K562 (cell line): ENCODE data around the gene ZFAND2A. TPM values are rescaled to one million over a fixed set of nuclear protein-coding genes. Genes with fewer than 3 reads are reported as not detected.

Source experiments
- ATAC-seq: fragments of 200-7000 bp; cut with Tn5 transposase; 3 replicates; pipeline ENCODE4 v1.9.1; 2020; ENCODE audit warnings: moderate library complexity
- BruUV-seq: library from RNA; stranded (reverse); fragments of 400-500 nt; replicated peaks from 2 replicates; lab custom pipeline; 2021; lab: Mats Ljungman, UMichigan
- CTCF ChIA-PET: fragments of 300-600 bp; formaldehyde crosslinking; extraction: SDS; loops from one replicate; lab custom pipeline; 2021; ENCODE audit warnings: low intra/inter-chr PET ratio; lab: Yijun Ruan, JAX
- POLR2A ChIA-PET: fragments of 300-600, 350-650 bp; sonication (Branson Sonifier 250); formaldehyde crosslinking; extraction: SDS; loops from one replicate; lab custom pipeline; 2021; ENCODE audit warnings: antibody characterized with exemption, inconsistent platforms; lab: Yijun Ruan, JAX
- DNase-seq, 4 experiments: peaks; one replicate each; pipeline versions ENCODE4 v3.0.0 to v3.0.0-alpha.2; 2011 to 2018; ENCODE audit warnings: low spot score in 3 of 4, mixed read lengths in 3 of 4; ENCODE audit errors: extremely low read depth in 1 of 4
- FAIRE-seq: peaks from 2 replicates; lab custom pipeline; 2011; peaks lifted over from hg19 to GRCh38; lab: Jason Lieb, UNC
- H2AFZ ChIP-seq: 2 replicates; pipeline ENCODE4 v1.6.0; 2011; ENCODE audit warnings: low read depth, low read length, control low read depth, inconsistent platforms
- H3K27ac ChIP-seq: fragments of 200-600 bp; 3 replicates; pipeline ENCODE4 v1.8.0; 2011; ENCODE audit warnings: low read depth, mild to moderate bottlenecking, control low read depth, inconsistent platforms, low read length, moderate library complexity, mixed read lengths; ENCODE audit errors: extremely low read depth
- H3K27me3 ChIP-seq, 2 experiments: fragments of 300-600 bp in 1 of 2; 2 replicates in 1 of 2; 3 replicates in 1 of 2; pipeline versions ENCODE4 v1.6.0 to v1.8.0; 2011; ENCODE audit warnings: inconsistent platforms in 2 of 2, low read length in 2 of 2, mild to moderate bottlenecking in 1 of 2, mixed read lengths in 1 of 2, moderate library complexity in 1 of 2; ENCODE audit not compliant: control insufficient read depth in 2 of 2, insufficient read depth in 2 of 2
- H3K36me3 ChIP-seq: fragments of 300-600 bp; 3 replicates; pipeline ENCODE4 v1.8.0; 2011; ENCODE audit warnings: mild to moderate bottlenecking, low read length, inconsistent platforms; ENCODE audit not compliant: control insufficient read depth, insufficient read depth
- H3K4me1 ChIP-seq, 2 experiments: fragments of 200-600 bp in 1 of 2; replicated peaks in 1 of 2; 2 replicates in 1 of 2; 3 replicates in 1 of 2; pipeline versions ENCODE4 v1.5.1 to v1.8.0; 2011; ENCODE audit warnings: inconsistent platforms in 2 of 2, low read length in 2 of 2, mild to moderate bottlenecking in 1 of 2, mixed read lengths in 1 of 2, moderate library complexity in 1 of 2; ENCODE audit not compliant: control insufficient read depth in 2 of 2, insufficient read depth in 2 of 2
- H3K4me2 ChIP-seq: 2 replicates; pipeline ENCODE4 v1.6.1; 2011; ENCODE audit warnings: low read length, control low read depth, inconsistent platforms, mixed read lengths; ENCODE audit not compliant: insufficient read depth
- H3K4me3 ChIP-seq: fragments of 200-600 bp; sonication (generic), shearing (Covaris generic); 2 replicates; pipeline ENCODE4 v1.5.1; 2016; ENCODE audit warnings: control low read depth, inconsistent platforms
- H3K79me2 ChIP-seq: fragments of 200-600 bp; 3 replicates; pipeline ENCODE4 v1.8.0; 2011; ENCODE audit warnings: low read length, inconsistent platforms; ENCODE audit not compliant: control insufficient read depth, insufficient read depth
- H3K9ac ChIP-seq, 2 experiments: 2 replicates each; pipeline versions ENCODE4 v1.6.0 to v1.6.1; 2011; ENCODE audit warnings: low read depth in 2 of 2, low read length in 2 of 2, control low read depth in 1 of 2, inconsistent platforms in 1 of 2, mild to moderate bottlenecking in 1 of 2, mixed read lengths in 1 of 2; ENCODE audit not compliant: insufficient read depth in 1 of 2
- H3K9me1 ChIP-seq: one replicate; pipeline ENCODE4 v1.6.0; 2011; ENCODE audit warnings: inconsistent platforms, mild to moderate bottlenecking, low read length, moderate library complexity; ENCODE audit not compliant: control insufficient read depth, insufficient read depth
- H3K9me3 ChIP-seq: replicated peaks from 2 replicates; pipeline ENCODE4 v1.5.1; 2011; ENCODE audit warnings: low read depth, low read length, inconsistent platforms; ENCODE audit not compliant: control insufficient read depth, insufficient read depth
- H4K20me1 ChIP-seq: replicated peaks from 2 replicates; pipeline ENCODE4 v1.6.1; 2011; ENCODE audit warnings: low read length, inconsistent platforms, mixed read lengths; ENCODE audit not compliant: control insufficient read depth, insufficient read depth
- BRD9 ChIP-seq: fragments of 450-650 bp; IDR thresholded peaks from 2 replicates; pipeline ENCODE4 v1.6.1; 2018; ENCODE audit warnings: low read depth; ENCODE audit not compliant: partially characterized antibody
- EGR1 ChIP-seq: fragments of 450-650 bp; conservative IDR thresholded peaks from 2 replicates; pipeline ENCODE4 v1.6.1; 2017; ENCODE audit warnings: mild to moderate bottlenecking
- ETV1 ChIP-seq: fragments of 450-650 bp; conservative IDR thresholded peaks from 2 replicates; pipeline ENCODE4 v1.6.1; 2016; ENCODE audit warnings: missing genetic modification characterization, control low read depth, low read depth, missing compliant biosample characterization
- ETV5 ChIP-seq: sonication (generic); formaldehyde crosslinking; IDR thresholded peaks from 2 replicates; pipeline ENCODE4 v1.4.0; 2020; ENCODE audit warnings: low read depth, mild to moderate bottlenecking, missing genetic modification reagents
- GTF3C2 ChIP-seq: IDR thresholded peaks from 3 replicates; pipeline ENCODE4 v1.6.1; 2011; ENCODE audit warnings: borderline replicate concordance, mild to moderate bottlenecking, moderate library complexity; ENCODE audit not compliant: insufficient read length; ENCODE audit errors: extremely low read depth
- HDGF ChIP-seq: fragments of 450-650 bp; IDR thresholded peaks from 2 replicates; pipeline ENCODE4 v1.6.1; 2016
- HMG20A ChIP-seq: fragments of 450-650 bp; formaldehyde crosslinking; conservative IDR thresholded peaks from 2 replicates; pipeline ENCODE4 v1.4.0; 2020; ENCODE audit warnings: mild to moderate bottlenecking, mixed read lengths
- HSF4 ChIP-seq: fragments of 250-450 bp; sonication (Bioruptor Pico); IDR thresholded peaks from 2 replicates; pipeline ENCODE4 v2.1.2; 2022; ENCODE audit warnings: mild to moderate bottlenecking, moderate library complexity, borderline replicate concordance
- MECOM ChIP-seq: fragments of 250-450 bp; sonication (Bioruptor Pico); IDR thresholded peaks from 2 replicates; pipeline ENCODE4 v1.8.0; 2022; ENCODE audit warnings: inconsistent platforms
- PML ChIP-seq: IDR thresholded peaks from 2 replicates; pipeline ENCODE4 v1.6.1; 2012; ENCODE audit warnings: low read length, inconsistent platforms
- POLR2A ChIP-seq: fragments of 450-650 bp; conservative IDR thresholded peaks from 2 replicates; pipeline ENCODE4 v1.6.1; 2016
- POLR2H ChIP-seq: IDR thresholded peaks from 2 replicates; pipeline ENCODE4 v1.6.1; 2016; ENCODE audit warnings: missing genetic modification characterization, low read depth, mild to moderate bottlenecking, control low read depth, missing compliant biosample characterization, moderate library complexity
- RBBP5 ChIP-seq: fragments of 200-600 bp; sonication (generic); IDR thresholded peaks from 2 replicates; pipeline ENCODE4 v1.6.1; 2012; ENCODE audit warnings: borderline replicate concordance, mild to moderate bottlenecking, low read length, control low read depth, inconsistent platforms; ENCODE audit not compliant: insufficient read depth, poor library complexity, severe bottlenecking
- RCOR1 ChIP-seq, 2 experiments: IDR thresholded peaks; 2 replicates each; pipeline ENCODE4 v1.6.1; 2012; ENCODE audit warnings: low read depth in 2 of 2, low read length in 2 of 2, borderline replicate concordance in 1 of 2, improper control_type of control experiment in 1 of 2
- SMAD1 ChIP-seq: fragments of 150-350 bp; IDR thresholded peaks from 2 replicates; pipeline ENCODE4 v1.6.1; 2014; ENCODE audit warnings: low read length, low read depth; ENCODE audit not compliant: partially characterized antibody
- TEAD2 ChIP-seq: fragments of 450-650 bp; IDR thresholded peaks from 2 replicates; pipeline ENCODE4 v1.6.1; 2016; ENCODE audit warnings: missing genetic modification characterization, control low read depth, missing compliant biosample characterization
- ZFP36 ChIP-seq: fragments of 150-350 bp; IDR thresholded peaks from 2 replicates; pipeline ENCODE4 v1.6.1; 2018; ENCODE audit warnings: low read length, low read depth; ENCODE audit not compliant: partially characterized antibody
- WGBS: fragments of 100-300 bp; shearing (Covaris generic); methylation state at CpG from one replicate; pipeline ENCODE4 v1.1.6; 2016; ENCODE audit warnings: low coverage, mixed read lengths; ENCODE audit not compliant: insufficient coverage; ENCODE audit errors: missing lambda C conversion rate; 5-methylcytosine and 5-hydroxymethylcytosine counted together
- in situ Hi-C: fragments of 300-500 bp; cut with MboI; formaldehyde crosslinking; loops from 4 replicates; pipeline ENCODE4 v1.15.0; 2018; ENCODE audit warnings: inconsistent platforms, mixed read lengths
- intact Hi-C: fragments of 100-400 bp; cut with micrococcal nuclease; formaldehyde crosslinking; loops from 2 replicates; pipeline ENCODE4 v1.14.2; 2022
- polyA plus RNA-seq, 8 experiments: library from polyadenylated mRNA; depleted of rRNA in 4 of 8; stranded (reverse) in 5 of 8; unstranded in 3 of 8; fragments of >200 nt; fragmentation: Nextera tagmentation in 2 of 8; fragmentation: Illumina TruSeq in 1 of 8; extraction: Ambion mirVana in 2 of 8; extraction: Trizol in 1 of 8; gene quantifications; 2 replicates each; pipeline versions ENCODE4 v1.2.1 to v1.2.3, GENCODE V29; 2011 to 2014; ENCODE audit warnings: inconsistent platforms in 1 of 8, missing spikeins in 1 of 8
- total RNA-seq, 7 experiments: library from RNA; depleted of rRNA in 6 of 7; stranded (reverse); fragments of >200 nt in 6 of 7; fragmentation: Illumina TruSeq in 2 of 7; extraction: Trizol in 2 of 7; gene quantifications; 2 replicates each; pipeline versions ENCODE4 v1.2.1 to v1.2.3, GENCODE V29; 2011 to 2021; ENCODE audit warnings: low replicate concordance in 1 of 7

The ZFAND2A gene
- total and polyA plus RNA-seq, 9 of the 15 experiments (the other 6 are each of a cell fraction or from before 2014, with no cell fraction given), result 16.8 to 56.8 (median 26.1) TPM

- in situ Hi-C loops, result no loop called here
Observed at GRCh38 chr7:1106063-1106792, 53.8 kb downstream of the ZFAND2A start.

GRCh38 chr7:1105189-1105588 is 54.8 kb downstream of the ZFAND2A start:
- Histone ChIP-seq H4K20me1 (no peaks in the 10 kb centered on the region; the same call in 1 of the 2 replicates), H3K4me2 (no peak overlapping the region), H3K9me1 (no peaks in the 10 kb centered on the region), H3K27ac (no peak overlapping the region), H2AFZ (no peak overlapping the region), H3K9ac (peak overlapping the region in 1 of 2 experiments; percentile 29; a peak in 1 of 4 replicates), H3K4me3 (no peak overlapping the region), H3K9me3 (no peaks in the 10 kb centered on the region), H3K27me3 (no peaks in the 10 kb centered on the region), H3K4me1 (peaks cover 0 to 44% of the 10 kb centered on the region in 2 experiments; a peak in 2 of 5 replicates), H3K36me3 (no peaks in the 10 kb centered on the region), H3K79me2 (peaks cover 3% of the 10 kb centered on the region; the same call in 1 of the 3 replicates)
- no peak for FAIRE-seq
- ChIA-PET POLR2A (interaction anchor here (0.8 to 1.2 kb wide), 4 partner anchors 8 to 116 kb away, joined by 3 read pairs; no protein-coding TSS in a partner anchor), CTCF (no interaction called here)
- intact Hi-C loops, result no loop called here
- in situ Hi-C loops, result no loop called here
- ATAC-seq, result no peak
- no peak for DNase-seq
- 86% methylated on average over 10 of the region's 11 CpGs for WGBS
- no TSS peak for BruUV-seq
- no peak for TF ChIP-seq RCOR1 (IDR thresholded peaks at IDR 0.05; ENCODE audit: borderline replicate concordance in 1 of 2, low read depth in 2 of 2, low read length in 2 of 2)
- no peak for TF ChIP-seq ETV1
- no peak for TF ChIP-seq BRD9
- TF ChIP-seq GTF3C2, result no peak
- no peak for TF ChIP-seq HMG20A
- no peak for TF ChIP-seq SMAD1
- TF ChIP-seq PML, result no peak
- no peak for TF ChIP-seq ZFP36
- no peak for TF ChIP-seq RBBP5

More at GRCh38 chr7:1106063-1106792, 53.8 kb downstream of the ZFAND2A start:
- TF ChIP-seq POLR2A, result no peak
- no peak for TF ChIP-seq MECOM (CRISPR knock-in tag)
- no peak for TF ChIP-seq POLR2H (tag)
- TF ChIP-seq TEAD2 (tag), result no peak
- no peak for TF ChIP-seq ETV5 (CRISPR knock-in tag)
- TF ChIP-seq HDGF, result no peak
- TF ChIP-seq HSF4 (CRISPR knock-in tag), result no peak
- TF ChIP-seq EGR1, result no peak
- Histone ChIP-seq H3K27ac (no peak overlapping the region), H3K4me1 (peaks cover 0 to 42% of the 10 kb centered on the region in 2 experiments; a peak in 2 of 5 replicates), H3K4me2 (no peak overlapping the region), H3K9ac (no peak overlapping the region), H3K9me3 (no peaks in the 10 kb centered on the region), H2AFZ (no peak overlapping the region), H3K79me2 (peaks cover 3% of the 10 kb centered on the region; the same call in 2 of the 3 replicates), H3K36me3 (no peaks in the 10 kb centered on the region), H4K20me1 (no peaks in the 10 kb centered on the region; the same call in 1 of the 2 replicates), H3K27me3 (no peaks in the 10 kb centered on the region), H3K4me3 (no peak overlapping the region), H3K9me1 (no peaks in the 10 kb centered on the region)
- intact Hi-C loops, result no loop called here
- FAIRE-seq (no peak), ATAC-seq (no peak), DNase-seq (no peak)
- POLR2A ChIA-PET, result interaction anchor here (0.6 kb wide), 2 partner anchors 48 to 129 kb away, joined by 3 to 5 read pairs; no protein-coding TSS in a partner anchor
- CTCF ChIA-PET, result no interaction called here
- BruUV-seq, result no TSS peak
- WGBS, result 75% methylated on average over 15 of the region's 27 CpGs
